GM18517 (cell line): ENCODE measurements around the gene AHCTF1.

ENCODE experiments used
- ATAC-seq: cut with Tn5 transposase; IDR thresholded peaks from one replicate; pipeline ENCODE4 v1.9.1; 2021; ENCODE audit warnings: mild to moderate bottlenecking, moderate library complexity; ENCODE audit not compliant: unreplicated experiment

The AHCTF1 gene

GRCh38 chr1:246801241-246802020 lies 130.3 kb downstream of the AHCTF1 start:
- ATAC-seq, result no peak

DNA sequence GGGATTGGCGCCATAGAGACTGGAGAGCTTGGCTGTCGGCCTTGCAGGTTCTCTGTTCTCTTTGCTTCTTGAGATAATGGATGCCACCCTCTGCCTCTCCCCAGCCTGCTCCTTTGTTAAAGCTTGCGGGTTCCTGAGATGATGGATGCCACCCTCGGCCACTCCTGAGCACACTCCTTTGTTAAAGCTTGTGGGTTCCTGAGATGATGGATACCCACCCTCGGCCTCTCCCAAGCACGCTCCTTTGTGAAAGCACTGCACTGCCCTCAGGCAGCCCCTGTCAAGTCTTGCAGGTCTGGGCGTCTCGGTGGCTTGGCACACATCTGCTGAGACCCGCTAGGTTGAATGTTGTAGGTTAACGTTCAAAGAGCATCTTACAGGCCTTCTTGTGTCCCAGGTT lies 131.0 kb downstream of the AHCTF1 start:
- no peak for ATAC-seq

- no peak for ATAC-seq
These were observed 131.4 kb downstream of the AHCTF1 start for GRCh38 chr1:246800356-246800755.

- ATAC-seq, result no peak
These were observed 132.9 kb downstream of the AHCTF1 start for GRCh38 chr1:246798606-246799496.

DNA sequence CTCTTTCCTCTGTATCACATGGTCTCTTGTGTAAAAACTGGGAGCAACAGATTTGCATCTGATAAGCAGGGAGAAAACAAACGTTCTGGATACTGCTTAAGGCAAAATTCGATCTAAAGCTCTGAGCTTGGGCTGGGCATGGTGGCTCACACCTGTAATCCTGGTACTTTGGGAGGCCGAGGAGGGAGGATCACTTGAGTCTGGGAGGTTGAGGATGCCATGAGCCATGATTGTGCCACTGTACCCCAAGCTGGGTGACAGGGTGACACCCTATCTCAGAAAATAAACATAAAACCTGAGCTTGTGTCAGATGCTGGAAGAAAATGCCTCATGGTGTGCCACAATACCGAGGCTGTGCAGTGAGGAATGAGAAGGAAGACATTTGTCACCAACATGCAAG lies 133.6 kb downstream of the AHCTF1 start:
- no peak for ATAC-seq

- ATAC-seq, result no peak
These were observed 134.2 kb downstream of the AHCTF1 start for GRCh38 chr1:246797597-246797996.

DNA sequence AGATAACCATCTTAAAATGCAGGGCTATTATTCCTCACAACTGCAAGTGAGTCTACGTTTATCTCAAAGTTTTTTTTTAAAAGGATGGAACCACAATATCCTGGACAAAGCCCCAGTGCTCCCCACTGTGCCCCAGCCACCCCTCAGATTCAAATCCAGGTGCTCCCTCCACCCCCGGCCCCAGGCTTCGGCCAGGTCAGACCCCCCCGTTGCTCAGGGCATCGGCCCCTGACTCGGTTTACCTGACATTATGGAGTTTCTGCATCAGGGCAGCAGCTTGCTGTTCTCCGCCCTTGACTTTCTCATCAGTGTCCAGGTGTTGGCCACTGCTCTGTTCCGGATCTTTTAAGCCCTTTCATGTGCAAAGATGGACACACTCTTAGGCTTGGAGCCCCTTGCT lies 134.6 kb downstream of the AHCTF1 start:
- ATAC-seq, result no peak

- no peak for ATAC-seq
These were observed 135.6 kb downstream of the AHCTF1 start for GRCh38 chr1:246795906-246796694.

GRCh38 chr1:246794828-246795671 lies 136.7 kb downstream of the AHCTF1 start:
- ATAC-seq, result no peak

- no peak for ATAC-seq
These were observed 137.5 kb downstream of the AHCTF1 start for GRCh38 chr1:246794048-246794827.

DNA sequence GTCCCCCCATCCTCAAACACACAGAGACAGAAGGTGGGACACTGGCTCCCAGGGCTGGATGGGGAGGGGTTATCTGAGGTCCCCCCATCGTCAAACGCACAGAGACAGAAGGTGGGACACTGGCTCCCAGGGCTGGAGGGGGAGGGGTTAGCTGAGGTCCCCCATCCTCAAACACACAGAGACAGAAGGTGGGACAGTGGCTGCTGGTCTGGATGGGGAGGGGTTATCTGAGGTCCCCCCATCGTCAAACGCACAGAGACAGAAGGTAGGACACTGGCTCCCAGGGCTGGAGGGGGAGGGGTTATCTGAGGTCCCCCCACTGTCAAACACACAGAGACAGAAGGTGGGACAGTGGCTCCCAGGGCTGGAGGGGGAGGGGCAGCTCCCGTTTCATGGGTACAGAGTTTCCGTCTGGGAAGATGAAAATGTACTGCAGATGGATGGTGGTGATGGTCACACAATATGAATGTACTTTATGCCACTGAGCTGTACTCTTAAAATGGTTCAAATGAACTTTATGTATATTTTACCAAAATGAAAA lies 138.3 kb downstream of the AHCTF1 start:
- no peak for ATAC-seq

DNA sequence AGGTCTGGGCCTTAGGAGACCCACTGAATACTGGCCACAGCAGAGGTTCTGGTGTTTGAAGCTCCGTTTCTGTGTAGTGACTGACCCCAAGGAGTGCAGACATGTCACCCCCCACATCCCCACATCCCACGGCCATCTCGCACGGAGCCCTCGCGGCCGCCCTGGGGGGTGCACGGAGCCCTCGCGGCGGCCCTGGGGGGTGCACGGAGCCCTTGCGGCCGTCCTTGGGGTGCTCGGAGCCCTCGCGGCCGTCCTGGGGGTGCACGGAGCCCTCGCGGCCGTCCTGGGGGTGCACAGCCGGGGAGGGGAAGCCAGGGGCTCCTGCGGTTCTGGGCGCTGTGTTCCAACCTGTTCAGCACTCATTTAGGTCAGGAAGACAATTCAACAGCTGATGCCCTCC lies 139.1 kb downstream of the AHCTF1 start:
- no peak for ATAC-seq

- no peak for ATAC-seq
These were observed 140.3 kb downstream of the AHCTF1 start for GRCh38 chr1:246791303-246791918.

DNA sequence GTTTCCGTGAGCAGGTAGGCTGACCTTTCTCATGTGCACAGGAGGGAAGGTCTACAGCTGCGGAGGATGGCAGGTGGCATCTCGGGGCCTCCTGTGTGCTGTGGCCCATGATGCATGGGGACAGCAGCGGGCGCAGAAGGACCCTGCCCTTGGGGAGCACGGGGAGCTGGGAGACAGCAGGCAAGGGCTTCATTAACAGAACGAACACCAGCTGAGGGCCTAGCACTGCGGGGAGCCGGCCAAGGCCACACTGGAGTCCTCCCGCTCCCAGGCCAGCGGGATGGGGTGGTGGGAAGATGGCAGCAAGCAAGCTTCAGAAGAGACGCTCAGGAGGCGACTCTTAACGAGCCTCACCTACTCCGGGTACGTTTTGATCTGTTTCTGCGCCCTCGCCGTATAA lies 140.9 kb downstream of the AHCTF1 start:
- no peak for ATAC-seq

DNA sequence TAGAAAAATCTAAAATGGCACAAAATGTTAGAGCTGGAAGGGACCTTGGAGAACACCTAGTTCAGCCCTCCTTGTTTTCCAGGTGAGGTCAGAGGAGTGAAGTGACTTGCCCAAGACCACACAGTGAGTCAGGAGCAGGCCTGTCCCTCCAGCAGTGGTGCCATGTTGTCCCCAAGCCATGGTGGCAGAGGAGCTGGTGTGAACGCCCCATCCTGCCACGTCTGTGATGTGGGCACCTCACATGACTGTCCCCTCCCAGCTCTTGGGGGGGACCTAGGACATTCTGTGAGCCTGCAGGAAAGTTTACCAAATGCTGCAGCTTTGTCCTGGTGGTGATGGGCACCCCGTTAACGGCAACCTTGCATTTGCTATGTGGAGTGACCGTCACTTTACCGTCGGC lies 141.4 kb downstream of the AHCTF1 start:
- no peak for ATAC-seq

DNA sequence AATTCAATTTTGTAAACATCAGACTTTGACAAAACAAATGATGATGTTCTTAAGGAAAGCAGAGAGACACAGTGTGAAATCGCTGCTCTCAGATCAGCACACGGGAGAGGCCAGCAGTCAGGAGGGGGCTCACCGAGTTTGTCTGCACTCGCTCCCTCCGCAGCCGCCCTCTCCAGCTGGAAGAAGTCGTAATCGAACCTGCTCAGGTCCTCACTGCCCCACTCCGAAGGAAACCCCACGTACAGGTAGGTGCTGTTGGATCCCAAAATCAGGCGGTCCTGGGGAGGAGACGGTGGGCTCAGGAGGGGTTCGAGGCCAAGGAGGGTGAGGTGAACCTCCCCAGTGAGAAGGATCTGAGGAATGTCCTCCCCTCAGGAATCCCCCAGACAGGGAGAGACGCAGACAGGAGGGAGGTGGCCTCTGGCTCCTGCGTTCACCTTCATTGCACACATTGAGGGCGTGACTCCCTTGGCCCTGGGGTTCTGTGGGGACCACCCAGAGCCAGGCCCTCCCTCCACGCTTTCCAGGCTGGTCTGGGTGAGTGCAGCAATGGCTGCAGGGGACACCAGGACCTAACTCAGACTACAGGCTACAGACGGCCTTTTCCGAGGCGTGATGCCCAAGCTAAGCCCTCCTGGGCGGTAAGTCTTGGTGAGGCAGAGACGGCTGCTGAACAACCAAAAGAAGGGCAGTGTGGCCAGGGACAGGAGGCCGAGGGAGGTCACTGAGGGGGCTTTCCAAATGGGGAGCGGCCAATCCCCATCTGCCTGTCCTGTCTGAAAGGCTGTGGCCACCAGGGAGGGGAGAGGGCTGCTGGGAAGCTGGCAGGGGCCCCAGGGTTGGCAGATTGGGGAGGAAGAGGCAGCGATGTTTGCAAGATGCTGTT lies 142.1 kb downstream of the AHCTF1 start:
- ATAC-seq, result no peak
